ENCODE measurements around the gene CHST11. TPM values are rescaled to one million over a fixed set of nuclear protein-coding genes. Genes with fewer than 3 reads are reported as not detected.

The CHST11 gene
- total and polyA plus RNA-seq, 2 donors from 2014 or later: 2.0 to 23.3 TPM

- intact Hi-C loops (cut with DNase I): no loop called here
- Histone ChIP-seq H3K27ac (ENCODE audit: low read depth in 2 of 2, low read length in 2 of 2) (no peak overlapping the region), H3K27me3 (ENCODE audit: control insufficient read depth, insufficient read depth, low read length) (no peaks in the 10 kb centered on the region), H3K4me3 (ENCODE audit: low read length in 3 of 3) (no peak overlapping the region), H3K9ac (ENCODE audit: low read length in 3 of 3) (no peak overlapping the region), H3K36me3 (ENCODE audit: control insufficient read depth in 2 of 3, insufficient read depth in 3 of 3, low read length in 3 of 3) (no peaks in the 10 kb centered on the region), H3K9me3 (ENCODE audit: control insufficient read depth in 2 of 3, insufficient read depth in 1 of 3, low read length in 3 of 3) (no peaks in the 10 kb centered on the region), H3K4me1 (ENCODE audit: control insufficient read depth in 2 of 3, insufficient read depth in 2 of 3, low read depth in 1 of 3, low read length in 3 of 3) (no peaks in the 10 kb centered on the region)
- DNase-seq: no peak
- TF ChIP-seq CTCF (IDR thresholded peaks at IDR 0.05; ENCODE audit: borderline replicate concordance, extremely low read depth, insufficient read depth): no peak
- FAIRE-seq: no peak
Observed at GRCh38 chr12:104662203-104662602, 205.5 kb downstream of the CHST11 start.

- no peak overlapping the region for H3K27ac ChIP-seq (ENCODE audit: low read depth in 2 of 2, low read length in 2 of 2)
- H3K27me3 ChIP-seq (ENCODE audit: control insufficient read depth, insufficient read depth, low read length): no peaks in the 10 kb centered on the region
- intact Hi-C loops (cut with DNase I): no loop called here
- H3K9me3 ChIP-seq (ENCODE audit: control insufficient read depth in 2 of 3, insufficient read depth in 1 of 3, low read length in 3 of 3): no peaks in the 10 kb centered on the region
- H3K4me3 ChIP-seq (ENCODE audit: low read length in 3 of 3): no peak overlapping the region
- no peak for TF ChIP-seq CTCF (IDR thresholded peaks at IDR 0.05; ENCODE audit: borderline replicate concordance, extremely low read depth, insufficient read depth)
- no peak for FAIRE-seq
- no peaks in the 10 kb centered on the region for H3K36me3 ChIP-seq (ENCODE audit: control insufficient read depth in 2 of 3, insufficient read depth in 3 of 3, low read length in 3 of 3)
- DNase-seq: no peak
- H3K9ac ChIP-seq (ENCODE audit: low read length in 3 of 3): no peak overlapping the region
- no peaks in the 10 kb centered on the region for H3K4me1 ChIP-seq (ENCODE audit: control insufficient read depth in 2 of 3, insufficient read depth in 2 of 3, low read depth in 1 of 3, low read length in 3 of 3)
Observed at GRCh38 chr12:104662908-104663307, 206.2 kb downstream of the CHST11 start.

GRCh38 chr12:104664351-104664750 lies 207.6 kb downstream of the CHST11 start:
- no peaks in the 10 kb centered on the region for H3K9me3 ChIP-seq (ENCODE audit: control insufficient read depth in 2 of 3, insufficient read depth in 1 of 3, low read length in 3 of 3)
- DNase-seq (no peak), FAIRE-seq (no peak)
- H3K4me3 ChIP-seq (ENCODE audit: low read length in 3 of 3): no peak overlapping the region
- H3K36me3 ChIP-seq (ENCODE audit: control insufficient read depth in 2 of 3, insufficient read depth in 3 of 3, low read length in 3 of 3): no peaks in the 10 kb centered on the region
- no peak for TF ChIP-seq CTCF (IDR thresholded peaks at IDR 0.05; ENCODE audit: borderline replicate concordance, extremely low read depth, insufficient read depth)
- H3K4me1 ChIP-seq (ENCODE audit: control insufficient read depth in 2 of 3, insufficient read depth in 2 of 3, low read depth in 1 of 3, low read length in 3 of 3): peaks cover 0 to 6% (median 3%) of the 10 kb centered on the region in 3 donors
- intact Hi-C loops (cut with DNase I): no loop called here
- H3K27ac ChIP-seq (ENCODE audit: low read depth in 2 of 2, low read length in 2 of 2): no peak overlapping the region
- no peak overlapping the region for H3K9ac ChIP-seq (ENCODE audit: low read length in 3 of 3)
- H3K27me3 ChIP-seq (ENCODE audit: control insufficient read depth, insufficient read depth, low read length): no peaks in the 10 kb centered on the region

GRCh38 chr12:104665296-104665695 lies 208.5 kb downstream of the CHST11 start:
- Histone ChIP-seq H3K27me3 (ENCODE audit: control insufficient read depth, insufficient read depth, low read length) (no peaks in the 10 kb centered on the region), H3K36me3 (ENCODE audit: control insufficient read depth in 2 of 3, insufficient read depth in 3 of 3, low read length in 3 of 3) (no peaks in the 10 kb centered on the region), H3K4me1 (ENCODE audit: control insufficient read depth in 2 of 3, insufficient read depth in 2 of 3, low read depth in 1 of 3, low read length in 3 of 3) (peaks cover 0 to 15% (median 6%) of the 10 kb centered on the region in 3 donors), H3K9me3 (ENCODE audit: control insufficient read depth in 2 of 3, insufficient read depth in 1 of 3, low read length in 3 of 3) (no peaks in the 10 kb centered on the region), H3K4me3 (ENCODE audit: low read length in 3 of 3) (no peak overlapping the region), H3K9ac (ENCODE audit: low read length in 3 of 3) (no peak overlapping the region), H3K27ac (ENCODE audit: low read depth in 2 of 2, low read length in 2 of 2) (no peak overlapping the region)
- FAIRE-seq: no peak
- TF ChIP-seq CTCF (IDR thresholded peaks at IDR 0.05; ENCODE audit: borderline replicate concordance, extremely low read depth, insufficient read depth): no peak
- intact Hi-C loops (cut with DNase I): no loop called here
- no peak for DNase-seq
